Dendritic cell treated with granulocyte-macrophage colony-stimulating factor and Interleukin-4, amounts not matched to agents 40 ng/mL and 50 ng/mL, for 4 days (primary cell): ENCODE results near the gene SKP1.
A peak's percentile ranks its signal among the peaks of the same experiment; 100 is the strongest.
"Not testable (repeated sequence)": the region's sequence is repeated elsewhere in the genome, so short reads cannot be mapped to it uniquely, and the experiment has no call there.

Experiments
- H3K27ac Mint-ChIP-seq: one replicate; pipeline ENCODE4 v1.8.0; 2022; ENCODE audit warnings: mild to moderate bottlenecking, mixed read lengths
- H3K27me3 Mint-ChIP-seq: one replicate; pipeline ENCODE4 v1.8.0; 2022; ENCODE audit warnings: mild to moderate bottlenecking, mixed read lengths
- H3K36me3 Mint-ChIP-seq: one replicate; pipeline ENCODE4 v1.8.0; 2022; ENCODE audit warnings: low read depth, mixed read lengths
- H3K4me1 Mint-ChIP-seq: one replicate; pipeline ENCODE4 v1.8.0; 2022; ENCODE audit warnings: low read depth, mixed read lengths
- H3K4me3 Mint-ChIP-seq: one replicate; pipeline ENCODE4 v1.8.0; 2022; ENCODE audit warnings: mild to moderate bottlenecking, moderate library complexity, mixed read lengths
- H3K9me3 Mint-ChIP-seq: one replicate; pipeline ENCODE4 v1.8.0; 2022; ENCODE audit warnings: mixed read lengths
- intact Hi-C: fragments of 100-400 bp; cut with micrococcal nuclease; formaldehyde crosslinking; loops from one replicate; pipeline ENCODE4 v1.15.0; 2022

Gene SKP1

DNA sequence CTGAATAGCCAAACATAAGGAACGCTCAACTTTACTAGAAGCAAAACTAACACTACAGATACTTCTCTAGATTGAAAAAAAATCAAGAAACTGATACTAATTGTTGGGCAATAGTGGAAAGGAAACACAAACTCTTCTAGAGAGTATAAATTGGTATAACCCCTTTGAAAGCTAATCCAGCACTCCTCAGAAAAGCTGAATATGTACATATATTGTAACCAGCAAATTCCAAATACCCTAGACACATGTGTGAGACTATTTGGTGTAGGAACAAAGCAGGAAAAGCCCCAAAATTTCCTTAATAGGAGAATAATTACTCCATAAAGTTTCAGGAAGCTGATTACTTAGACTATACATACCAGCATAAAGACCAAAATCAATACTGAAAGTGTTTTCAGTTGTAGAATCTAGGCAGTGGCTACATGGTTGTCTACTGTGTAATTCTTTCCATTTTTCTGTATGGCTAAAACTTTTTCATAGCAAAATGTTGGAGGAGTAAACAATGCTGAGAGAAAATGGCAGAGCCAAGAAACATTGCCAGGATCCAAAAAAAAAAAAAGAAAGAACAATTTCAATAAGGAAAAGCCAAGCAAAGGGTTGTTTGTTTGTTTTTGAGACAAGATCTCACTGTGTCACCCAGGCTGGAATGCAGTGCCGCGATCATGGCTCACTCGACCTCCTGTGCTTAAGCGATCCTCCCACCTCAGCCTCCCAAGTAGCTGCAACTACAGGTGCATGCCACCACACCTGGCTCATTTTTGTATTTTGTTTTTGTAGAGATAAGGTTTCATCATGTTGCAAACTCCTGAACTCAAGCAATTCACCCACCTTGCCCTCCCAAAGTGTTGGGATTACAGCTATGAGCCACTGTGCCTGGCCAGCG, 15.0 kb downstream of the SKP1 start:
- H3K4me3 Mint-ChIP-seq: no peak overlapping the region
- no peak overlapping the region for H3K27ac Mint-ChIP-seq
- intact Hi-C loops: no loop called here
- H3K36me3 Mint-ChIP-seq: peaks cover 88% of the 10 kb centered on the region
- no peaks in the 10 kb centered on the region for H3K9me3 Mint-ChIP-seq
- H3K4me1 Mint-ChIP-seq: no peaks in the 10 kb centered on the region
- no peaks in the 10 kb centered on the region for H3K27me3 Mint-ChIP-seq

DNA sequence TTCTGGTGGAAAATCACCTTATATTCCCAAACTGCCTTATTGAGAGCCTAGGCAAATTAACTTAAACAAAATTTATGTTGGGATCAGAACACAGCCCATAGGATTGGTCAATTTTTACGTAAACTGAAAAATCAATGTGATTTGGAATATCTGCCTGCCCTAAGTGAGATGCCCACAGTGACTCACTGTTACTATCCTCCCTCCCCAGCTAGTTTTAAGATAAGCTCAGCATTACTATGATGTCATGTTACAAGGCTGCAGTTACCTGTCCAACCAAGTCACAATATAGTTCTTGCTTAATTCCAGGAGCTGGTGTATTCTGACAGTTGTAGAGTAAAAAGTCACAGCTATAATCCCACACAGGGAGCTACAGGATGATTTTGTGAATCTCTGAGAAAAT, 23.1 kb downstream of the SKP1 start:
- H3K27ac Mint-ChIP-seq: no peak overlapping the region
- peaks cover 12% of the 10 kb centered on the region for H3K4me1 Mint-ChIP-seq
- peaks cover 91% of the 10 kb centered on the region for H3K36me3 Mint-ChIP-seq
- H3K27me3 Mint-ChIP-seq: no peaks in the 10 kb centered on the region
- intact Hi-C loops: loop anchor here (10.0 kb wide), 1 partner anchor 551 kb away; no protein-coding TSS in a partner anchor
- no peak overlapping the region for H3K4me3 Mint-ChIP-seq
- no peaks in the 10 kb centered on the region for H3K9me3 Mint-ChIP-seq

GRCh38 chr5:134153241-134153640, 23.5 kb downstream of the SKP1 start:
- no peaks in the 10 kb centered on the region for H3K27me3 Mint-ChIP-seq
- intact Hi-C loops: loop anchor here (10.0 kb wide), 1 partner anchor 552 kb away; no protein-coding TSS in a partner anchor
- no peaks in the 10 kb centered on the region for H3K9me3 Mint-ChIP-seq
- no peak overlapping the region for H3K4me3 Mint-ChIP-seq
- peaks cover 12% of the 10 kb centered on the region for H3K4me1 Mint-ChIP-seq
- H3K36me3 Mint-ChIP-seq: peaks cover 90% of the 10 kb centered on the region
- no peak overlapping the region for H3K27ac Mint-ChIP-seq

DNA sequence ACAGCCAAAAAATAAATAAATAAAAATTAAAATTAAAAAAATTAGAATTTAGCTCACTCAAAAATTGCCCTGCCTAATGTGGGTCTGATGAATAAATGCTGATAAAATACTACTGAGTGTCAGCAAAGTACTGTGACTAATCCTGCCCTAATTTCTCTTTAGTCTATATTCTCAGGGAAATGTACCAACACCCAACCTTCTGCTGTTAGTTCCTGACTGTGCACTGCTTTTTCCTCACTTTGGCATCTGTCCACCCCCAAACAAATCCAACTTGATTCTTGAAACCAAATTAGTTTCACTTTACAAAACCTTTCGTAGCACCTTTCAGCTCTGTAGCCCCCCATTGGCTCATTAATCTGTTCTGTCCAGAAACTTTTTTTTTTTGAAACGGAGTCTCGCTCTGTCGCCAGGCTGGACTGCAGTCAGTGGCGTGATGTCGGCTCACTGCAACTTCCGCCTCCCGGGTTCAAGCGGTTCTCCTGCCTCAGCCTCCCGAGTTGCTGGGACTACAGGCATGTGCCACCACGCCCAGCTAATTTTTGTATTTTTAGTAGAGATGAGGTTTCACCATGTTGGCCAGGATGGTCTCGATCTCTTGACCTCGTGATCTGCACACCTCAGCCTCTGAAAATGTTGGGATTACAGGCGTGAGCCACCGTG, 24.4 kb downstream of the SKP1 start:
- H3K27ac Mint-ChIP-seq, H3K9me3 Mint-ChIP-seq, H3K27me3 Mint-ChIP-seq, H3K4me3 Mint-ChIP-seq: not testable (repeated sequence)
- intact Hi-C loops: loop anchor here (10.0 kb wide), 1 partner anchor 552 kb away; no protein-coding TSS in a partner anchor
- Mint-ChIP-seq H3K4me1 (peaks cover 12% of the 10 kb centered on the region), H3K36me3 (peaks cover 91% of the 10 kb centered on the region)

DNA sequence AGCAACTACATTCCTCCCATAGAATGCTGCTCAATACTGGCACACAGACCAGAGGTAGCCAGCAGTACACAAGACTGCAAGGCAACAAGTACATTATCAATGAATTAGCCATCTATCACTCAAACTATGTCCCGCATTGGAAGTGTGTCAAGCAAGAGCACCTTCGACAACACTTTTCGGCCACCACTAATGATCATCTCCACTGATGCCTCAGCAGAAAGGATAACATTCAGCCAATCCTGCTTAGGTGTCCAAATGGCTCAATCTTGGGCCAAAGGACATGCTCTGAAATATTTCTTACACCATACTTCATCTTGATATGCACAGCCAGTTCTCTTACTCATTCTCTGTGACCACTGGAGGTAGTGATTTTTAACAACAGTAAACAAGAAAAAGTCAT, 25.0 kb downstream of the SKP1 start:
- Mint-ChIP-seq H3K4me1 (peaks cover 12% of the 10 kb centered on the region), H3K36me3 (peaks cover 94% of the 10 kb centered on the region), H3K4me3 (no peak overlapping the region), H3K27ac (no peak overlapping the region), H3K9me3 (no peaks in the 10 kb centered on the region), H3K27me3 (no peaks in the 10 kb centered on the region)
- intact Hi-C loops: loop anchor here (10.0 kb wide), 1 partner anchor 553 kb away; no protein-coding TSS in a partner anchor

- no peaks in the 10 kb centered on the region for H3K9me3 Mint-ChIP-seq
- no peaks in the 10 kb centered on the region for H3K27me3 Mint-ChIP-seq
- no peak overlapping the region for H3K4me3 Mint-ChIP-seq
- no peak overlapping the region for H3K27ac Mint-ChIP-seq
- H3K4me1 Mint-ChIP-seq: peaks cover 18% of the 10 kb centered on the region
- intact Hi-C loops: loop anchor here (10.0 kb wide), 1 partner anchor 555 kb away; no protein-coding TSS in a partner anchor
- H3K36me3 Mint-ChIP-seq: peaks cover 93% of the 10 kb centered on the region
Measured at GRCh38 chr5:134149571-134150303, 27.0 kb downstream of the SKP1 start.

DNA sequence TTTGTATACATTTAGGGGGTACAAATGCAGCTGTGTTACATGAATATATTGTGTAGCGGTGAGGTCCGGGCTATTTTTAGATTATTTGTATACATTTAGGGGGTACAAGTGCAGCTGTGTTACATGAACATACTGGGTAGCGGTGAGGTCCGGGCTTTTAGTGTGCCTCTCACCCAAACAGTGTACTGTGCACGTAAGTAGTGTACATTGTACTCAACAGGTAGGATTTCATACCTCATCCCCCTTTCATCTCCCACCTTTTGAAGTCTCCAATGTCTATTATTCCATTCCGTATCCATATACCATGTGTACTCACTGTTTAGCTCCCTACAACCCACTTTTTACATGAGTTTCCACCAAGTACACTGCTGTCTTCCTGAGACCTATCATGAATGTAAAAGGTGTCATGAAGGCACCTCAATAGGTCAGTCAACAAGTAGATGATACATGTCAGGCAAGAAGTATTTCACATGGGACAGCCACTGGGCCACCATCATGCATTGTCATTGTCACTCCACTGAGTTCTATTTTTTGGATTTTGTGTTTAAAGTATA, 27.7 kb downstream of the SKP1 start:
- peaks cover 18% of the 10 kb centered on the region for H3K4me1 Mint-ChIP-seq
- H3K27me3 Mint-ChIP-seq: no peaks in the 10 kb centered on the region
- no peaks in the 10 kb centered on the region for H3K9me3 Mint-ChIP-seq
- H3K36me3 Mint-ChIP-seq: peaks cover 93% of the 10 kb centered on the region
- no peak overlapping the region for H3K4me3 Mint-ChIP-seq
- intact Hi-C loops: no loop called here
- no peak overlapping the region for H3K27ac Mint-ChIP-seq

DNA sequence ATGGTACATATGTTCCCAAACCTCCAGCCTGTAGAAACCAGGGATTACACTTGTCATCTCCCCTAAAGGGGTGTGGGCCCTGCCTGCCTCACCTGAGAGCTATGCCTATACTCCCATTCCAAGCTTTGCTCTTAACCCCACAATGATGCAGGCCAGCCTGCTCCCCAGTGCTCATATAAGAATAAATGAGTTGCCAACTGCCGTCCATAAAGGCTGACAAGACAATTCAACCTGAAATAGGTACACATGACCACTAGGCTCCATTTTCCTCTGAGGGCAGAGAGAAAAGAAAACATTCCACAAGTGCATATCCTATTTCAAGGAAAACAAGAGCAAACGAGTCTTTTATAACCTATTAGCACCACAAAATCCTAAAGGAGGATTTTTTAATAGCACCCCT, 28.4 kb downstream of the SKP1 start:
- H3K27me3 Mint-ChIP-seq: no peaks in the 10 kb centered on the region

GRCh38 chr5:134146651-134147518, 29.9 kb downstream of the SKP1 start:
- peaks cover 18% of the 10 kb centered on the region for H3K4me1 Mint-ChIP-seq
- H3K4me3 Mint-ChIP-seq: no peak overlapping the region
- no peaks in the 10 kb centered on the region for H3K9me3 Mint-ChIP-seq
- intact Hi-C loops: no loop called here
- H3K27ac Mint-ChIP-seq: peak overlapping the region; percentile 30
- H3K27me3 Mint-ChIP-seq: no peaks in the 10 kb centered on the region
- H3K36me3 Mint-ChIP-seq: peaks cover 89% of the 10 kb centered on the region

More for the DNA sequence above, 28.4 kb downstream of the SKP1 start:
- no peak overlapping the region for H3K4me3 Mint-ChIP-seq
- intact Hi-C loops: no loop called here
- H3K36me3 Mint-ChIP-seq: peaks cover 93% of the 10 kb centered on the region
- peaks cover 18% of the 10 kb centered on the region for H3K4me1 Mint-ChIP-seq
- no peak overlapping the region for H3K27ac Mint-ChIP-seq
- no peaks in the 10 kb centered on the region for H3K9me3 Mint-ChIP-seq

GRCh38 chr5:134145779-134146581, 30.8 kb downstream of the SKP1 start:
- no peaks in the 10 kb centered on the region for H3K9me3 Mint-ChIP-seq
- H3K4me3 Mint-ChIP-seq: no peak overlapping the region
- peaks cover 87% of the 10 kb centered on the region for H3K36me3 Mint-ChIP-seq
- H3K27ac Mint-ChIP-seq: peak overlapping the region; percentile 30
- peaks cover 18% of the 10 kb centered on the region for H3K4me1 Mint-ChIP-seq
- H3K27me3 Mint-ChIP-seq: no peaks in the 10 kb centered on the region
- intact Hi-C loops: no loop called here

GRCh38 chr5:134145041-134145757, 31.6 kb downstream of the SKP1 start:
- Mint-ChIP-seq H3K4me1 (peaks cover 11% of the 10 kb centered on the region), H3K27ac (no peak overlapping the region)
- intact Hi-C loops: no loop called here

More at GRCh38 chr5:134145041-134145757, 31.6 kb downstream of the SKP1 start:
- H3K27me3 Mint-ChIP-seq: no peaks in the 10 kb centered on the region
- H3K4me3 Mint-ChIP-seq: no peak overlapping the region
- peaks cover 83% of the 10 kb centered on the region for H3K36me3 Mint-ChIP-seq
- H3K9me3 Mint-ChIP-seq: no peaks in the 10 kb centered on the region
